GM19468 (cell line): Measurements from ENCODE around the gene SAMSN1.
"Not testable (repeated sequence)": the region's sequence is repeated elsewhere in the genome, so short reads cannot be mapped to it uniquely, and the experiment has no call there.

Experiments
- ATAC-seq: cut with Tn5 transposase; IDR thresholded peaks from one replicate; pipeline ENCODE4 v1.9.1; 2021; ENCODE audit warnings: mild to moderate bottlenecking, moderate library complexity, moderate number of reproducible peaks; ENCODE audit not compliant: unreplicated experiment; ENCODE audit errors: extremely low read depth

Gene SAMSN1

DNA sequence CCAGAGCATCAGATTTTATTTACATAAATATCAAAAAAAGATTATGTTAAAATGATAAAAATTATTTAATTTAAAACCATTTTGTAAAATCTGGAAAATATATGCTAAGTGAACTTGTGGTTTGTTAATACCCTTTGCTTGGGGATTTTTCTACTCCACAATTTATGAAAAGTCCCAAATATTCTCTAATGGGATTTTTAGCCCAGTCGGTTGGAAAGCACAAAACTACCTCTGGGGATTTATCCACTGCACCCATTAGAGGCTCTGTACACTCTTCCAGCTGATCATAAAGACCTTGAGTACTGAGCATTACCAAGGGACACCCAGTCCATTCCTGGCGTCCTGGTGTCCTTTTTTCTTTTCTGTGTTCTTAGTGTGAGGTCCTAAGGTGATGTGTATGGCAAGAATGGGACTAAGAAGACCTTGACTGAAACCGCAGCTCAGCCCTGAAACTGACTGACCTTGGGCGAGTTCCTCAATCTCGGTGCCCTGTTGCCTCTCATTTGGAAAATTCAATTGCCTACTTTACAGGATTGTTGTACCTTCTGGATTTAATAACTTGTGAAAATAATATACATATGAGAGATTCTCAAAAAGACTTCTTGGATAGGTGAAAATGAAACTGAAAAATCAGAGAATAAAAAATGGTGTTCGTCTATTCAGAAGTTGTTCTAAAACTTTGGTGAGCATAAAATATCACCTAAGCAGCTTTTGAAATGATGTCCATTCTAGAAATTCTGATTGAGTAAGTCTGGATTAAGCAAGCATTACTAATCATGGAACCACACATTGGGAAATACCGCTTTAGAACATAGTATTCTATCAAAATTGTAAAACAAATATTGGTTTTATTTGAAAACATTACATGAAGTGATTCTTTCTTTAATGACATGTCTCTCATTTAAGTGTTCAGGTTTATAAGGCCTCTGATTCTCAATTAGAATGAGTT, 21.5 kb upstream of the SAMSN1 start:
- ATAC-seq, result no peak

DNA sequence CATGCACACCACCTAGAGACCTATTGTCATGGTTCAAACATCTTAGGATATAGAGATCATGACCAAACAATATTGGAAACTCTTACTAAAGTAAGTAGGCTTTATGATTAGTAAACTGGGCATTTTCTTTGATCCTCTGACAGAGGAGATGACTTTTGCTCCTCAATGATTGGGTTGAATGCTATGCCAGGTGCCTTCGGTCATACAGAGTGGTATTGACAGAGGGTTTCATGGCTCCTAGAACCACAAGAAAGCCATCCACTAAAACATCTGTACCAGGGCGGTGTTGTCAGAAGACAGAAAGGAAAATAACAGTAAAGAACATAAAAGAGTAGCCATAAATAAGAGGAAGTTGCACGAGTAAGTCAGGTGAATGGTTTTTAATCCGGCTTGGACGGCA, 20.8 kb upstream of the SAMSN1 start:
- no peak for ATAC-seq

DNA sequence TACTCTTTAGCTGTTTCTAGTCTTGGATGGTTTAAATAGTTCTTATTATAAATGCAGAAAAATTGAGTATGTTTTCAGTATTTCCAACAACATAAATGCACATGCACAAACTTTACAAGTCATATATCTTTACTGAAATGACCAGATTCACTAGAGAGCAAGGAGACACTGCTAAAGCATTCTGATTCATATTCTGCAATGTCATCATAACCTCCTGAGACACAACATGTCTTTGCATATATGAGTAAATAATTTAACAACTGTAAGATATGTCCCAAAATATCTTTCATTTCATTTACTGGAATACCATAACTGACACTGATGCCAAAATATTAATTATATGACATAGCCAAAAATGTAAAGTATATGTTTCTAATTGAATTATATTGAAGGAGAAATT, 16.8 kb upstream of the SAMSN1 start:
- no peak for ATAC-seq

DNA sequence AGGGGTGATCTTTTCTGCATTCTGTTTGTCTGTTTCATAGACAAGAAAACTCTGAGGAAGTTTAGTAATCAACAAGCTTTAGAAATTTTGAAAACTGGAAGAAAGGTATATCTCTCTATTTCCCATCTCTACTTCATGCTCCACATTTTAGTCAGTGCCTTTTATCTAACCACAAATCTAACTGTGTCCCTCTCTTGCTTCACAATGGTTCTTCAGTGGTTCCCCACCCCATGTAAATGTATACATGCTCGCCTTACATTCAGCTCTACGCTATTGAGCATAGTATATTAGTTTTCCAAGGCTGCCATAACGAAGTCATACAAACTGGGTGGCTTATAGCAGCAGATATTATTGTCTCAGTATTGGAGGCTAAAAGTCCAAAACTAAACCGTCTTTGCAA, 14.4 kb upstream of the SAMSN1 start:
- ATAC-seq, result no peak

DNA sequence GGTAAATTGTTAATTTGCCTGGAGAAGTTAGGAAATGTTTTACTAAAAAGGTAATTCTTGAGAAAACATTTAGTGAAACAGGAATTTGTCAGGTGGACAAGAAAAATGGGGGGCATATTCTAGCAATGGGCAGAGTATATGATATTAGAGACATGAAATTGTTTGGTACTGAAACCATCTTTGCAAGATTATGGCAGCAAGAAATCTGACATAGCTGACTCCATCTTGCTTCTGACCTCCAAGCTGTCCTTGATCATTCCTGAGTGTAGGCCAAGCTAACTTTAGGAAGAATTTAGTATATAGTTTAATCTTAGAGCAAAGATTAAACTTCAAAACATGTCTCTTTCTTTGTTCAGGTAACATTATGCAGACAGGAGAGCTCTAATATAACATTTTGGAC, 14.0 kb upstream of the SAMSN1 start:
- no peak for ATAC-seq

DNA sequence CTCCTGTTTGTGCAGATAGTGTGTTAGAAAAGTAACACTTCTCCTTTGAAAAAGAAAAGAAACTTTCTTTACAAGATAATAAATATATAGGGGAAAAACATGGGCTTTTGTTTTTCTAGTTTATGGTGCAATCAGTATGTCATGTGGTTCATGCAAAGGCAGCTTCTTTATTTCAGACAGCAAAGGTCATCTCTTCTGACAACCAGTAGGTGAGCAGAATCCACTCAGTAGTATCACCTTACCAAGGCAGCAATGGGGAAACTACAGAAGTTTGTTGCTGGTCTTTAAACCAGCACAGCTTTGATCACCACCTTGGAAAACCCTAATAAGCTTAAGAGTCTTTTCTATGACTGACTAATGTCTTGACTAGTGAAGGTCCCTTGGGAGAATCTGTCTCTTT, 13.0 kb upstream of the SAMSN1 start:
- no peak for ATAC-seq

DNA sequence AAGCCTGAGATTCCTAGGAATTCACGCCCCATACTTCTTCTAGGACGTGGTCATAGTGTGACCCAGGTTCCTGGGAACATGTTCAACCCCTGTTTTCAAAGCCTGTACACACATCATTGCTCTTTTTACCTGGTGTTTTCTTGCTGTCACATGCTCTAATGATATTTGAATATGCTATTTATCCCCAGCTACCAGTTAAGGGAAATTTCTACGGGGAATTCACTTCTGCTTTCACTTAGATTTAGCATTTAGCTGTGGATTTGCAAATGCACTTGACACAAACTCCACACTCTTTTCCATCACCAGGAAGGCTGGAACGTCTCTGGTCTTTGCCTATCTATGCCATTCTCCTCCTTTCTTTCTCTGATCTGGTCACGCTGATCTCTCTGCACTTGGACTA, 11.3 kb upstream of the SAMSN1 start:
- no peak for ATAC-seq

DNA sequence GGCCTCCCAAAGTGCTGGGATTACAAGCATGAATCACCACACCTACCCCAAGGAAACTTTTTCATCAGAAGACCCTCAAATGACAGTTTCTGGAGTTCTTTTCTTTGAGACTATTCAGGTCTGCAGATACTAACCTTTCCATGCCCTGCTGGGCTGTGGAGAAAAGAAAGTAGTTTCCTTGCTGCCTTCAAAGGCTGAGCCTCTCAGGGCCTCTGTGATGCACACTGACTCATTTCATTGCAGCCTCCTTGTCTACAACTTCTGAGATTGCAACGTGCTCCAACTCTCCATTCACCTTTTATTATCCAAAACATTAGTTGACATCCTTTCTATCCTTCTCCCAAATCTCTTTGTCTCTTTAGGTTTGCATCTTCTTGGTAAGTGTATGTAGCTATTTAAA, 8.8 kb upstream of the SAMSN1 start:
- ATAC-seq, result no peak

DNA sequence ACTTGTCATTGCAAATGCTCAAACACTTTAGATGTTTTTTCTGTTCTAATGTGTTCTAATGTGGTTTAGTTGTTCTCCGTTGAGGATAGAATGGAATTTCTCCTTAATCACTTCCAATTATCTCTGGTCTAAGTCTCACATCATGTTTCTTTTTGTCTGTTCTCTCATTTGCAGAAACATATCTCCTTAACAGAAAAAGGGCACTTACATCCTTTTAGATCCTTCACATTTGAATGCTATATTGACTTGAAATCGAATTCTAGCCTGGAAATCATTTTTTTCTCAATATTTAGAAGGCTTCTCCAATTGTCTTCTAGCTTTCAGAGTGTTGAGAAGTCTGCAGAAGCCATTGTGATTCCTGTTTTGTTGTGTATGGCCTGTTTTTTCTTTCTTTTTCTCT, 7.3 kb upstream of the SAMSN1 start:
- ATAC-seq, result no peak

DNA sequence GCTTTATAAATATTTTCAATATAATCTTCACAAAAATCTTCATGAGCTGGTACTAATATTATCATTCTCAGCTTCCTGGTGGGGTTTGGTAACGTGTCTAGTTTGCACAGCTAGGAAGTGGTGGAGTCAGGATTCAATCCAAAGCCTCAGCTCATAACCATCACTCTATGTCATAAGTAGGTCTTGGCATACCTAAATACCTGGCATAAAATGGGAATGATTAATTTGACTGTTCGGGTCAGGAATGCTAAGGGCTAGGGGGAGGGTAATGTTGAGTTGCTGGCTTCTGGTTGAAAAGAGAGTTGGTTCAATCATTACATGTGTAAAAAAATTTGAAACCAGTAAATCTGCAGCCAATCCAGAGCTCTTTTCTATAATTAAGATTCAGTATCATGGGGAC, 5.6 kb upstream of the SAMSN1 start:
- ATAC-seq, result no peak

DNA sequence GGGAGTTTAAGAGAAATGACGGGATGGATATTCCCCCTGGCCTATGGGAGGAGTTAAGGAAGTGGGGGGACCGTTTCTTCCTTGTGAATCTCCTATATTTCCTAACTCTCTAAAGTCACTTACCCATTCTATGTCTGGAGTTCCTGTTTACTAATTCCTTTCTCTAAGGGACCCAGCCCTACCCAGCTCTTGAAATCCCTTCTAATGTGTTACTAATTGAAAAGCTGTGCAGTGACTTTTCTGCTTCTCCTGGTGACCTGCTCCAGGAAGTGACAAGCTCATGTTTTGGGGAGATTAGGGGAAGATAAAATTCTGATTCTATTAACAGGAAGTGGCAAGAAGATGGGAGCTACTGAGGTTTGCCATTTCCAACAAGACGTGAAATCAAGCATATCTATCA, 4.0 kb upstream of the SAMSN1 start:
- ATAC-seq, result no peak

DNA sequence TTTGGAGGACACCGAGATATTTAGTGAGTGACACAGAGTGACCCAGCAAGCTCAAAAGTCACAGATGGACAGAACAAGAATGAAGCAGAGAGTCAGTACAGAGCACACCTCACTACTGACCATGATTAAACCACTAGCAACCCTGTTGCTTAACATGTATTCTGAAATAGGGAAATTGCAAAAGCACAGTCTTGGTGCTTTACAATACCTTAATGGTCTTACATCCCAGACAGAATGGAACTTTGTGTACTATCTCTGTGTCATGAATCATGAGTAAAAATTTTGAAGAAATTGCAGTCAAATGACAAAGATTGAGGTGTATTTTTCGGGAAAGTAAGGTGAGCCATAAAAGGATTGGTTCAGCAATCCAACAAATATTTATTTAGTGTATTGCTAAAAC, 2.7 kb upstream of the SAMSN1 start:
- no peak for ATAC-seq

DNA sequence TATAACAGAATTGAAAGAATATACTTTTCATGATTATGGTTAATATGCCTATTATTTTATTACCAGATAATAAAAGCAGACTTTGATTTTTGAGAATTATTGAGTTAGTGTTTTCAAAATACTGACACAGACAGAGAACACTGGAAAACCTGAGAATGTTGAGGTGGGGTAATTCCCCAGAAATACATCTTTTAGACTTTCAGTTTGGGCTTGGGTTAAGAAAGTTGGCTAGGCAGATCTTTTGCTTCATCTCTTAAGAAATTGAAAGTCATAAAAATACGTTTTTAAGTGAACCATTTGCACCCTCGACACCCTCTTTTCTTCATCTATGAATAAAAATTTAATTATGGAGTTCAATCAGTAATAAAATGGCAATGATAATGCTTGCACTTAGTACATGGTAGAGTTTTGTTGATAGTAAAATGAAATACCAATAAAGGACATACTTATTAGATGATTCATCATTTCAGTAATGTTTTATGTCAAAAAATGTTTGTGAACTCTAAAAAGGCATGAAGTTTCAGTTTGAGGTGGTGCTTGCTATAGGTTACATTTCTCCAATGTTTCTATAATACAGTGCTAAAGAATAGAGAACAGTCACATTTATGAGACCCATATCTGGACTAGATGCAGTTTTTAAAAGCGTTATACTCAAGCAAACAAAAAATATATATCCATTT, 1.9 kb upstream of the SAMSN1 start:
- no peak for ATAC-seq

DNA sequence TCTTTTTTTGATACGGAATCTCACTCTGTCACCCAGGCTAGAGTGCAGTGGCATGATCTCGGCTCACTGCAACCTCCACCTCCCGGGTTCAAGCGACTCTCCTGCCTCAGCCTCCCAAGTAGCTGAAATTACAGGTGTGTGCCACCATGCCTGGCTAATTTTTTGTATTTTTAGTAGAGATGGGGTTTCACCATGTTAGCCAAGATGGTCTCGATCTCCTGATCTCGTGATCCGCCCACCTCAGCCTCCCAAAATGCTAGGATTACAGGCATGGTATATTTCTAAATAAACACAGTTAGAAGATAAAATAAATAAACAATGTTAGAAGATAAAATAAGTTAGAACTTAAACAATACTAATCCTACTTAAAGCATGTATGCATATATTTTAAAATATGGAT, 604 bp upstream of the SAMSN1 start:
- ATAC-seq, result not testable (repeated sequence)

DNA sequence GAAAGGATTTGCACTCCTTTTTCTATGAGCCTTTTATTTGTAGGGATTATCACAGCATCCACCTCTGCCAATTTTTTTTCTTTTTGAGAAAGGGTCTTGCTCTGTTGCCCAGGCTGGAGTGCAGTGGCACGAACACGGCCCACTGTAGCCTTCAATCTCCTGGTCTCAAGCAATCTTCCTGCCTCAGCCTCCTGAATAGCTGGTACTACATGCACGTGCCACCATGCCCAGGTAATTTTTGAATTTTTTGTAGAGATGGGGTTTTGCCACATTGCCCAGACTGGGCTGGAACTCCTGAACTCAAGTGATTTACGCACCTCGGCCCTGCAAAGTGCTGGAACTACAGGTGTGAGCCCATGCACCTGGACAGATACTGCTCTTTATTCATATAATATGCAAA, 2.1 kb downstream of the SAMSN1 start:
- ATAC-seq, result no peak

DNA sequence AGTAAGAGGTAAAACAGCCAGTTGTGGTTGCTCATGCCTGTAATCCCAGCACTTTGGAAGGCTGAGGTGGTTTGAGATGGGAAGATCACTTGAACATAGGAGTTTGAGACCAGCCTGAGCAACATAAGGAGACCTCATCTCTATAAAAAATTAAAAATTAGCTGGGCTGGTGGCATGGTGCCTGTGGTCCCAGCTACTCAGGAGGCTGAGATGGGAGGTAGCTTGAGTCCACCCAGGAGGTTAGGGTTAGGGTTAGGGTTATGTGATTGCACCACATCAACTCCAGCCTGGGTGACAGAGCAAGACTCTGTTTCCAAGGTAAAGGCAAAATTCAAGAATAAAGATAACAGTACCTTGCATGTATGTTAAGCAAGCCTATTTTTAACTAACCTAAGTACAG, 3.5 kb downstream of the SAMSN1 start:
- no peak for ATAC-seq

DNA sequence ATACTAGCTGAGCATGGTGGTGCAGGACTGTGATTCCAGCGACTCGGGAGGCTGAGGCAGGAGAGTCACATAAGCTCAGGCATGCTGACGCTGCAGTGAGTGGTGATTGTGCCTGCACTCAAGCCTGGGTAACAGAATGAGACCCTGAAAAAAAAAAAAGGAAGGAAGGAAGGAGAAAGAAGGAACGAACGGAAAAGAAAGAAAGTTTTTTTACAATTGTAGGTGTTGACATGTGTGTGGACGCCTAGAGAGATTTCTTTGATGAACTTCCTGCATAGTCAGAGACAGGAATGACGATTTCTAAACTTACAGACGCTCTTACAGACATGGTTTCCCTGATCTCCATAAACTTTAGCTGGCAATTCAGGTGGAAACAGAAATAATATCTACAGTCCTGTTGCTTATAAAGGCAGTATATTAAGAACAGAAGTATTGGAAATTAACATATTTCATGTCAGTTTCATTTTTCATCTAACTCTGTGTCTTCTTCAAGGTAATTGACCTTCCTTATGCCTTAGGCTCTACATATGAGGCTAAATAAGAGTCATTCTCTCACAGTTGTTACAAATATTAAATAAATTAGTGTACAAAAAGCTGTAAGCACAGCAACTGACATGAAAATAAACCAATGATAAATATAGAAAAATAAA, 4.1 kb downstream of the SAMSN1 start:
- no peak for ATAC-seq

DNA sequence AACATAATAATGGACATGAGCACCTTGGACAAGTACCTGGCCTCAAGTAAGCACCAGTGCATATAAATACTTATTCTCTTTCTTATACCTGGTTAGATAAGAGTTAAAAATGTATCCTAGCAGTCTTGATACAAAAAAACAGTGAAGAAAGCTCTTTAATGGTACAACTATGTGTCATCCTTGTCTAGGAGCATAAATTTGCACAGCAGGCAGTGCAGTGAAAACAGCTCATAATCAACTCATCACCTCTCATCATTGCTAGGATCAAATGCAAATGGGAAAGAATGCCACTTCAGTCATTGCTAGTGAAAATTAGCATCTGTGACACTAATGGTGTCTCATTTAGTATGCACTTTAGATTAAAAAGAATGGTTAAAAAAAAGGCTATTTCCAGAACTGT, 7.6 kb downstream of the SAMSN1 start:
- ATAC-seq, result no peak

DNA sequence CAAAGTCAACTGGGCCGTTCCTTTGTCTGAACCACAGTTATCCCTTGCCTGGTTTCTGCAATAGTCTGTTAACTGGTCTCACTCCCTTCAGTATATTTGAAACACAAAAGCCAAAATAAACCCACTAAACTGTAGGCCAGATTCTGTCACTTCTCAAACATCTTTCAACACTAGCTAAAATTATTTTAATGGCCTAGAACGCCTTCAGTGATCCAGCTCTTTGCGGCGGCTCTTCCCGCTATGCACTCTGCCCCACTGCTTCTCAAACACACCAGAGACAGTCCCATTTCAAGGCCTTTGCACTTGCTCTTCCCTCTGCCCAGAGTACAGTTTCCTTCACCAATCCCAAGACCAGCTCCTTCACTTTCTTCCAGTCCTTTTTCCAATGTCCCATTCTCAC, 9.2 kb downstream of the SAMSN1 start:
- ATAC-seq, result no peak

DNA sequence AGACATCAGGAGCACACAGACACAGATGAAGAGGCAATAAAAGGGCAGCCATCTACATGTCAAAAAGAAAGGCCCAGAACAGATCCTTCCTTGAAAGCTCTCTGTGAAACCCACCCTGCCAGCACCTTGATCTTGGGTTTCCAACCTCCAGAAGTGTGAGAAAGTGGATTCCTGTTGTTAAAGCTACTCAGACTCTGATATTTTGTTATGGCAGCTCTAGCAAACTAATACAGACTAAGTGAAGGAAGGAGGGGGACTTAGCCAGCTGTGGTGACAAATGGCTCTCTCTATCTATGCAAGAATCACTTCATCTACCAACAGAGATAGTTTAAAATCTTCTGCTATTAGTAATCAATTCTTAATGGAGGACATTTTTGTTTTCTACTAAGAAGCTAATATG, 10.4 kb downstream of the SAMSN1 start:
- no peak for ATAC-seq
